Measurements from ENCODE around the gene ANTXR1.

ANTXR1 gene

DNA sequence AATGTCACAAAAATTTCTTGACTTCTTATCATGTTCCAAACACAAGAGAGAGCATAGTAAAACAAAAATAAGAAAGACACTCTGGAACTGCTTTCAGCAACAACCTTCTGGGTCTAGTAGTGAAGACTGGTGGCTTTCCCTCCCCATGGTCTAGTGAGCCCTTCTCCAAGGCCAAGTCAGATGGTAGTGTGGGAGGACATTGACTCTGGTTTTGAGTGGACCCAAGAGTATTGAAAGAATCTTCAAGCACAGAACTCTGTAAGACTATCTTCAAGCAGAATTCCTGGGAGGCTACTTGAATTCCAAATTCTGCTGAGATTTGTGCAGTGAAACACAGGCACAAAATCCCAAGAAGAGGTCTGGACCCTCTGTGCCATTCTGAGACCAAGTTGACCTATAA is 21.1 kb downstream of the ANTXR1 start:
- H3K36me3 ChIP-seq (ENCODE audit: insufficient read depth): no peaks in the 10 kb centered on the region
- no peaks in the 10 kb centered on the region for H3K79me2 ChIP-seq (ENCODE audit: insufficient read depth, low read depth)
- no peaks in the 10 kb centered on the region for H3K27me3 ChIP-seq (ENCODE audit: insufficient read depth, low read depth)
- H3K4me3 ChIP-seq (IDR thresholded peaks at IDR 0.05; ENCODE audit: insufficient read depth, low read depth, low read length): no peak overlapping the region
- no peaks in the 10 kb centered on the region for H4K20me1 ChIP-seq (ENCODE audit: insufficient read depth)
- H3K4me2 ChIP-seq: no peak overlapping the region
- H3K27ac ChIP-seq: no peak overlapping the region
- no peak overlapping the region for H3K9ac ChIP-seq
- no peaks in the 10 kb centered on the region for H3K4me1 ChIP-seq (ENCODE audit: low read depth, poor library complexity, severe bottlenecking)
- no peak for TF ChIP-seq CTCF (conservative IDR thresholded peaks at IDR 0.05; ENCODE audit: low read depth, low read length)
- no peak overlapping the region for H2AFZ ChIP-seq (ENCODE audit: low read depth)

DNA sequence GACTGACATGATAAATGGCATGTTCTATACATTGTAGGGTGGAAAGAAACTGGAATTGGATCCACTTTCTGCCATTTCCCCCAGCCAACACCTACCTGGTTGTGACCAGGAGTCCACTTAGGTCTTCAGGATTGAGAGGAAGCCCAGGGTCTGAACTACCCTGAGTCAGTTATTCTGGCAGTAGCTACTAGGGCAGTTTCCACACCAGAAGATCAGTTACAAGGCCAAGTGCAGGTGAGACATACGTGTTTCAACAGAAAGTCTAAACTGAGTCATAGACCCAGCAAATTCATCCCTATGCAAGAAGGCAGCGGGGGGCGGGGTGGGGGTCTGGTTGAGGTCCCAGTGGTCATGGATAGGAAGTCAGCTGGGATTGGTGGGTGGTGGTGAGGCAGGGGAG is 21.9 kb downstream of the ANTXR1 start:
- H3K4me3 ChIP-seq (IDR thresholded peaks at IDR 0.05; ENCODE audit: insufficient read depth, low read depth, low read length): no peak overlapping the region
- H3K4me2 ChIP-seq: no peak overlapping the region
- no peaks in the 10 kb centered on the region for H3K79me2 ChIP-seq (ENCODE audit: insufficient read depth, low read depth)
- no peaks in the 10 kb centered on the region for H3K4me1 ChIP-seq (ENCODE audit: low read depth, poor library complexity, severe bottlenecking)
- no peaks in the 10 kb centered on the region for H3K27me3 ChIP-seq (ENCODE audit: insufficient read depth, low read depth)
- H3K36me3 ChIP-seq (ENCODE audit: insufficient read depth): no peaks in the 10 kb centered on the region
- TF ChIP-seq CTCF (conservative IDR thresholded peaks at IDR 0.05; ENCODE audit: low read depth, low read length): no peak
- H3K27ac ChIP-seq: no peak overlapping the region
- H4K20me1 ChIP-seq (ENCODE audit: insufficient read depth): no peaks in the 10 kb centered on the region
- no peak overlapping the region for H2AFZ ChIP-seq (ENCODE audit: low read depth)
- no peak overlapping the region for H3K9ac ChIP-seq

- no peaks in the 10 kb centered on the region for H3K4me1 ChIP-seq (ENCODE audit: low read depth, poor library complexity, severe bottlenecking)
- no peaks in the 10 kb centered on the region for H3K79me2 ChIP-seq (ENCODE audit: insufficient read depth, low read depth)
- no peaks in the 10 kb centered on the region for H3K36me3 ChIP-seq (ENCODE audit: insufficient read depth)
- H3K9ac ChIP-seq: no peak overlapping the region
- H3K27me3 ChIP-seq (ENCODE audit: insufficient read depth, low read depth): no peaks in the 10 kb centered on the region
- no peak for TF ChIP-seq CTCF (conservative IDR thresholded peaks at IDR 0.05; ENCODE audit: low read depth, low read length)
- H4K20me1 ChIP-seq (ENCODE audit: insufficient read depth): no peaks in the 10 kb centered on the region
- H3K4me3 ChIP-seq (IDR thresholded peaks at IDR 0.05; ENCODE audit: insufficient read depth, low read depth, low read length): no peak overlapping the region
- no peak overlapping the region for H3K4me2 ChIP-seq
- H2AFZ ChIP-seq (ENCODE audit: low read depth): no peak overlapping the region
- H3K27ac ChIP-seq: no peak overlapping the region
Observed at GRCh38 chr2:69036926-69037325, 23.9 kb downstream of the ANTXR1 start.

GRCh38 chr2:69041214-69041613 is 28.2 kb downstream of the ANTXR1 start:
- H3K79me2 ChIP-seq (ENCODE audit: insufficient read depth, low read depth): no peaks in the 10 kb centered on the region
- no peak overlapping the region for H3K4me3 ChIP-seq (IDR thresholded peaks at IDR 0.05; ENCODE audit: insufficient read depth, low read depth, low read length)
- H3K27ac ChIP-seq: no peak overlapping the region
- no peaks in the 10 kb centered on the region for H3K4me1 ChIP-seq (ENCODE audit: low read depth, poor library complexity, severe bottlenecking)
- no peak overlapping the region for H3K9ac ChIP-seq
- H2AFZ ChIP-seq (ENCODE audit: low read depth): no peak overlapping the region
- H3K36me3 ChIP-seq (ENCODE audit: insufficient read depth): no peaks in the 10 kb centered on the region
- H3K27me3 ChIP-seq (ENCODE audit: insufficient read depth, low read depth): no peaks in the 10 kb centered on the region
- H4K20me1 ChIP-seq (ENCODE audit: insufficient read depth): no peaks in the 10 kb centered on the region
- TF ChIP-seq CTCF (conservative IDR thresholded peaks at IDR 0.05; ENCODE audit: low read depth, low read length): no peak
- no peak overlapping the region for H3K4me2 ChIP-seq

All from KMS-11 (cell line).